OCI-LY1 (cell line): Measurements from ENCODE around the gene ZBTB7A.

Source experiments
- EZH2 ChIP-seq: fragments of 200-600 bp; sonication (generic), shearing (Covaris generic); IDR thresholded peaks from 2 replicates; pipeline ENCODE4 v1.8.0; 2017; ENCODE audit warnings: borderline replicate concordance, mixed run types, mild to moderate bottlenecking, antibody characterized with exemption, low read length, moderate library complexity, mixed read lengths
- TF ChIP-seq, protein P1 (sequence below): fragments of 200-600 bp; sonication (generic), shearing (Covaris generic); IDR thresholded peaks from 2 replicates; pipeline ENCODE4 v1.5.1; 2017; ENCODE audit warnings: mild to moderate bottlenecking, antibody characterized with exemption, low read length, moderate library complexity, mixed read lengths

- TF ChIP-seq, protein P1, sequence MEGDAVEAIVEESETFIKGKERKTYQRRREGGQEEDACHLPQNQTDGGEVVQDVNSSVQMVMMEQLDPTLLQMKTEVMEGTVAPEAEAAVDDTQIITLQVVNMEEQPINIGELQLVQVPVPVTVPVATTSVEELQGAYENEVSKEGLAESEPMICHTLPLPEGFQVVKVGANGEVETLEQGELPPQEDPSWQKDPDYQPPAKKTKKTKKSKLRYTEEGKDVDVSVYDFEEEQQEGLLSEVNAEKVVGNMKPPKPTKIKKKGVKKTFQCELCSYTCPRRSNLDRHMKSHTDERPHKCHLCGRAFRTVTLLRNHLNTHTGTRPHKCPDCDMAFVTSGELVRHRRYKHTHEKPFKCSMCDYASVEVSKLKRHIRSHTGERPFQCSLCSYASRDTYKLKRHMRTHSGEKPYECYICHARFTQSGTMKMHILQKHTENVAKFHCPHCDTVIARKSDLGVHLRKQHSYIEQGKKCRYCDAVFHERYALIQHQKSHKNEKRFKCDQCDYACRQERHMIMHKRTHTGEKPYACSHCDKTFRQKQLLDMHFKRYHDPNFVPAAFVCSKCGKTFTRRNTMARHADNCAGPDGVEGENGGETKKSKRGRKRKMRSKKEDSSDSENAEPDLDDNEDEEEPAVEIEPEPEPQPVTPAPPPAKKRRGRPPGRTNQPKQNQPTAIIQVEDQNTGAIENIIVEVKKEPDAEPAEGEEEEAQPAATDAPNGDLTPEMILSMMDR, result no peak
- no peak for TF ChIP-seq EZH2
These were observed 19.6 kb downstream of the ZBTB7A start for GRCh38 chr19:4046946-4047683.
